Ishikawa (cell line): ENCODE measurements around the gene BCO2.

Source experiments
- CEBPB ChIP-seq: IDR thresholded peaks from 2 replicates; pipeline ENCODE4 v1.6.1; 2012
- CREB1 ChIP-seq: IDR thresholded peaks from 2 replicates; pipeline ENCODE4 v1.6.1; 2012; ENCODE audit warnings: low read depth
- EGR1 ChIP-seq: IDR thresholded peaks from 2 replicates; pipeline ENCODE4 v1.6.1; 2012
- EP300 ChIP-seq: IDR thresholded peaks from 2 replicates; pipeline ENCODE4 v1.6.1; 2012; ENCODE audit warnings: borderline replicate concordance
- FOXM1 ChIP-seq: IDR thresholded peaks from 2 replicates; pipeline ENCODE4 v1.6.1; 2012; ENCODE audit warnings: low read depth, borderline replicate concordance
- MAX ChIP-seq: IDR thresholded peaks from 2 replicates; pipeline ENCODE4 v1.6.1; 2012
- NFIC ChIP-seq: IDR thresholded peaks from 2 replicates; pipeline ENCODE4 v1.6.1; 2012
- RAD21 ChIP-seq: IDR thresholded peaks from 2 replicates; pipeline ENCODE4 v1.6.1; 2012; ENCODE audit warnings: low read depth
- REST ChIP-seq: IDR thresholded peaks from 2 replicates; pipeline ENCODE4 v1.6.1; 2012; ENCODE audit warnings: low read depth, mild to moderate bottlenecking
- TAF1 ChIP-seq: IDR thresholded peaks from 2 replicates; pipeline ENCODE4 v1.6.1; 2012; ENCODE audit warnings: low read depth, mild to moderate bottlenecking
- TCF12 ChIP-seq: IDR thresholded peaks from 2 replicates; pipeline ENCODE4 v1.6.1; 2012; ENCODE audit warnings: low read depth
- TEAD4 ChIP-seq: IDR thresholded peaks from 2 replicates; pipeline ENCODE4 v1.6.1; 2012
- USF1 ChIP-seq: IDR thresholded peaks from 2 replicates; pipeline ENCODE4 v1.6.1; 2012
- YY1 ChIP-seq: IDR thresholded peaks from 2 replicates; pipeline ENCODE4 v1.6.1; 2012; ENCODE audit warnings: low read depth
- ZBTB7A ChIP-seq: IDR thresholded peaks from 2 replicates; pipeline ENCODE4 v1.6.1; 2012; ENCODE audit warnings: low read depth

The BCO2 gene

GRCh38 chr11:112235750-112236390, 60.6 kb downstream of the BCO2 start:
- TF ChIP-seq ZBTB7A (no peak), MAX (no peak), TAF1 (no peak), EP300 (no peak), TCF12 (no peak), REST (no peak), CREB1 (no peak), USF1 (no peak)

GRCh38 chr11:112237451-112237850, 62.1 kb downstream of the BCO2 start:
- no peak for TF ChIP-seq EP300
- TF ChIP-seq TCF12 = no peak
- no peak for TF ChIP-seq TAF1
- TF ChIP-seq CREB1 = no peak
- no peak for TF ChIP-seq FOXM1
- TF ChIP-seq REST = no peak
- no peak for TF ChIP-seq YY1
- TF ChIP-seq NFIC = no peak
- no peak for TF ChIP-seq MAX
- no peak for TF ChIP-seq ZBTB7A
- no peak for TF ChIP-seq USF1
- TF ChIP-seq RAD21 = no peak
- TF ChIP-seq TEAD4 = no peak

- TF ChIP-seq EGR1 (no peak), CEBPB (no peak), RAD21 (no peak), REST (no peak), FOXM1 (no peak), YY1 (no peak), TCF12 (no peak), TEAD4 (no peak), USF1 (no peak), EP300 (no peak), CREB1 (no peak), ZBTB7A (no peak), NFIC (no peak), MAX (no peak), TAF1 (no peak)
Measured at GRCh38 chr11:112238041-112238440, 62.7 kb downstream of the BCO2 start.

GRCh38 chr11:112241486-112241885, 66.2 kb downstream of the BCO2 start:
- TF ChIP-seq TEAD4 (no peak), FOXM1 (no peak), EGR1 (no peak), ZBTB7A (no peak), EP300 (no peak), CREB1 (no peak), USF1 (no peak), TCF12 (no peak), TAF1 (no peak), REST (no peak), RAD21 (no peak), NFIC (no peak)
